ENCODE results near the gene ZNF775. TPM values are rescaled to one million over a fixed set of nuclear protein-coding genes. Genes with fewer than 3 reads are reported as not detected.
A peak's percentile ranks its signal among the peaks of the same experiment; 100 is the strongest.

ZNF775 gene
- total RNA-seq, 1 experiment from 2014 or later: 3.7 TPM

- H3F3A ChIP-seq (ENCODE audit: low read length, unreplicated experiment): no peaks in the 10 kb centered on the region
- ATAC-seq (peak; percentile 4), DNase-seq (no peak)
- peak overlapping the region; percentile 87 for H3K4me3 ChIP-seq (ENCODE audit: low read length)
- peak overlapping the region; percentile 94 for H3K4me2 ChIP-seq (ENCODE audit: low read length)
- POLR2A ChIA-PET (ENCODE audit: unreplicated experiment): interaction anchor here (0.8 kb wide), 1 partner anchor 510 kb away, joined by 4 read pairs; no protein-coding TSS in a partner anchor
- no peaks in the 10 kb centered on the region for H3K9me2 ChIP-seq (replicated peaks; ENCODE audit: low read length)
- no TSS peak for BruUV-seq (replicated peaks)
- no peak overlapping the region for H2AFZ ChIP-seq (ENCODE audit: low read length)
- peaks cover 52% of the 10 kb centered on the region for H3K79me2 ChIP-seq (ENCODE audit: low read length)
- no peaks in the 10 kb centered on the region for H3K27me3 ChIP-seq (ENCODE audit: low read length)
- peak overlapping the region; percentile 83; the same call in 1 of the 2 replicates for H3K27ac ChIP-seq (ENCODE audit: low read length)
- no peaks in the 10 kb centered on the region for H3K9me3 ChIP-seq (ENCODE audit: low read length)
- TF ChIP-seq, protein P1, sequence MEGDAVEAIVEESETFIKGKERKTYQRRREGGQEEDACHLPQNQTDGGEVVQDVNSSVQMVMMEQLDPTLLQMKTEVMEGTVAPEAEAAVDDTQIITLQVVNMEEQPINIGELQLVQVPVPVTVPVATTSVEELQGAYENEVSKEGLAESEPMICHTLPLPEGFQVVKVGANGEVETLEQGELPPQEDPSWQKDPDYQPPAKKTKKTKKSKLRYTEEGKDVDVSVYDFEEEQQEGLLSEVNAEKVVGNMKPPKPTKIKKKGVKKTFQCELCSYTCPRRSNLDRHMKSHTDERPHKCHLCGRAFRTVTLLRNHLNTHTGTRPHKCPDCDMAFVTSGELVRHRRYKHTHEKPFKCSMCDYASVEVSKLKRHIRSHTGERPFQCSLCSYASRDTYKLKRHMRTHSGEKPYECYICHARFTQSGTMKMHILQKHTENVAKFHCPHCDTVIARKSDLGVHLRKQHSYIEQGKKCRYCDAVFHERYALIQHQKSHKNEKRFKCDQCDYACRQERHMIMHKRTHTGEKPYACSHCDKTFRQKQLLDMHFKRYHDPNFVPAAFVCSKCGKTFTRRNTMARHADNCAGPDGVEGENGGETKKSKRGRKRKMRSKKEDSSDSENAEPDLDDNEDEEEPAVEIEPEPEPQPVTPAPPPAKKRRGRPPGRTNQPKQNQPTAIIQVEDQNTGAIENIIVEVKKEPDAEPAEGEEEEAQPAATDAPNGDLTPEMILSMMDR (conservative IDR thresholded peaks at IDR 0.05; ENCODE audit: low read depth, low read length): no peak
- TF ChIP-seq EZH2 (IDR thresholded peaks at IDR 0.05; ENCODE audit: low read length, unreplicated experiment) (no peak), EZH2phosphoT487 (IDR thresholded peaks at IDR 0.05; ENCODE audit: borderline replicate concordance, low read length) (no peak)
- H3K36me3 ChIP-seq (ENCODE audit: low read depth, low read length): no peaks in the 10 kb centered on the region
- intact Hi-C loops (cut with micrococcal nuclease): loop anchor here (1.0 kb wide), 1 partner anchor 8 kb away; no protein-coding TSS in a partner anchor
- H3K9ac ChIP-seq (ENCODE audit: low read length): peak overlapping the region; percentile 92
- CTCF ChIA-PET: no interaction called here
- H3K4me1 ChIP-seq (ENCODE audit: insufficient read depth, low read length): peaks cover 25% of the 10 kb centered on the region
- 0 out of 2 replicates have a peak, but pooled peaks cover 11% of the 10 kb centered on the region for H4K20me1 ChIP-seq (ENCODE audit: low read length)
Measured at GRCh38 chr7:150369748-150370501, 9.2 kb upstream of the ZNF775 start.

DNA sequence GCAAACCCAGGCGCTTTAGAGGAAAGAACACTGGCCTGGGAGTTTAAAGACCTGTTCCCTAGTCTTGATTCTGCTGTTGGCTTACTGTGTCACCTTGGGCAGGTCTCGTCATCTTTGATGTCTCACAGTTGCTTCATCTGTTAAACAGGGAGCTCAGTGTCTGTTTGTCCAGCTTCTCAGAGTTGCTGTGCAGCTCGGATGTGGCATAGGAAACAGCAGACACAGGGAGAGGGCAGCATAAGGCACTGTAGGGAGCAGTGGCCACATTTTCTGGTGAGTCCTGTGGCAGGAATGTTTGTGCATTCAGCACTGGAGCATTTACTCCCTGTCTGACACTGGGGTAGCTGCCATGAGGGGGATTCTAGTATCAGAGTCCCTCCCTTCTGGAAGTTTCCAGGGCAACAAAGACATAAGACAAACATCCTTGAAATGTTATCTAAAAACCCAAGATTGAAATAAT is 8.5 kb upstream of the ZNF775 start:
- Histone ChIP-seq H3K27me3 (ENCODE audit: low read length) (no peaks in the 10 kb centered on the region), H4K20me1 (ENCODE audit: low read length) (0 out of 2 replicates have a peak, but pooled peaks cover 11% of the 10 kb centered on the region), H3F3A (ENCODE audit: low read length, unreplicated experiment) (no peaks in the 10 kb centered on the region), H3K27ac (ENCODE audit: low read length) (0 out of 2 replicates have a peak overlapping the region, but pooled peaks have one; percentile 7), H3K4me2 (ENCODE audit: low read length) (peak overlapping the region; percentile 94), H3K9ac (ENCODE audit: low read length) (0 out of 2 replicates have a peak overlapping the region, but pooled peaks have one; percentile 92), H2AFZ (ENCODE audit: low read length) (no peak overlapping the region), H3K9me2 (replicated peaks; ENCODE audit: low read length) (no peaks in the 10 kb centered on the region), H3K4me3 (ENCODE audit: low read length) (peak overlapping the region; percentile 87; the same call in 1 of the 2 replicates), H3K36me3 (ENCODE audit: low read depth, low read length) (no peaks in the 10 kb centered on the region), H3K9me3 (ENCODE audit: low read length) (no peaks in the 10 kb centered on the region), H3K4me1 (ENCODE audit: insufficient read depth, low read length) (peaks cover 25% of the 10 kb centered on the region), H3K79me2 (ENCODE audit: low read length) (peaks cover 52% of the 10 kb centered on the region)
- intact Hi-C loops (cut with micrococcal nuclease): no loop called here
- no peak for ATAC-seq
- POLR2A ChIA-PET (ENCODE audit: unreplicated experiment): no interaction called here
- peak; percentile 19 for DNase-seq
- no TSS peak for BruUV-seq (replicated peaks)
- TF ChIP-seq EZH2 (IDR thresholded peaks at IDR 0.05; ENCODE audit: low read length, unreplicated experiment): no peak
- no peak for TF ChIP-seq EZH2phosphoT487 (IDR thresholded peaks at IDR 0.05; ENCODE audit: borderline replicate concordance, low read length)
- TF ChIP-seq, protein P1 (conservative IDR thresholded peaks at IDR 0.05; ENCODE audit: low read depth, low read length): no peak
- CTCF ChIA-PET: no interaction called here
